Lower lobe of right lung (tissue), 2 donors: ENCODE data around the gene MAGOH. TPM values are rescaled to one million over a fixed set of nuclear protein-coding genes. Genes with fewer than 3 reads are reported as not detected.

Source experiments
- ATAC-seq, 2 donors: fragments of 200-7000 bp; cut with Tn5 transposase; one replicate each; pipeline ENCODE4 v1.9.1; 2020 to 2022; ENCODE audit warnings: mild to moderate bottlenecking in 2 of 2, moderate library complexity in 2 of 2
- DNase-seq: peaks from one replicate; pipeline ENCODE4 v3.0.0-alpha.2; 2020
- H3K27ac ChIP-seq: fragments of 200-600 bp; one replicate; pipeline ENCODE4 v1.8.0; 2022
- H3K27me3 ChIP-seq: fragments of 200-600 bp; one replicate; pipeline ENCODE4 v1.8.0; 2022; ENCODE audit warnings: low read depth
- H3K36me3 ChIP-seq: fragments of 200-600 bp; one replicate; pipeline ENCODE4 v1.8.0; 2022; ENCODE audit warnings: mild to moderate bottlenecking
- H3K4me1 ChIP-seq: fragments of 200-600 bp; one replicate; pipeline ENCODE4 v1.8.0; 2022
- H3K4me3 ChIP-seq: fragments of 200-600 bp; one replicate; pipeline ENCODE4 v1.8.0; 2022; ENCODE audit warnings: mild to moderate bottlenecking
- H3K9me3 ChIP-seq: fragments of 200-600 bp; one replicate; pipeline ENCODE4 v1.8.0; 2022
- CTCF ChIP-seq: fragments of 200-600 bp; IDR thresholded peaks from one replicate; pipeline ENCODE4 v1.8.0; 2022; ENCODE audit warnings: antibody characterized with exemption, mild to moderate bottlenecking
- intact Hi-C: fragments of 100-400 bp; cut with DNase I; formaldehyde crosslinking; loops from one replicate; pipeline ENCODE4 v1.11.0; 2022
- total RNA-seq: library from RNA; stranded (reverse); fragmentation: NEBNext Ultra II Directional; extraction: Animal tissue kit (Norgen Biotek cat#: 25700); gene quantifications from one replicate; pipeline ENCODE4 v1.2.1, GENCODE V29; 2021
- donor health status: DM: no; HTN: yes; CAD: no; lungs with severe emphysema.

Gene MAGOH
- total RNA-seq, 1 donor from 2014 or later: 34.4 TPM

GRCh38 chr1:53278298-53278725, 40.0 kb upstream of the MAGOH start:
- peak; percentile 92 for TF ChIP-seq CTCF
- no peaks in the 10 kb centered on the region for H3K4me1 ChIP-seq
- ATAC-seq (peak; percentile 60 to 77), DNase-seq (peak; percentile 70)
- H3K27ac ChIP-seq: no peak overlapping the region
- no peaks in the 10 kb centered on the region for H3K9me3 ChIP-seq
- no peak overlapping the region for H3K4me3 ChIP-seq
- intact Hi-C loops: no loop called here
- H3K36me3 ChIP-seq: no peaks in the 10 kb centered on the region
- no peaks in the 10 kb centered on the region for H3K27me3 ChIP-seq

GRCh38 chr1:53277326-53277725, 39.0 kb upstream of the MAGOH start:
- no peak overlapping the region for H3K4me3 ChIP-seq
- H3K27me3 ChIP-seq: no peaks in the 10 kb centered on the region
- no peaks in the 10 kb centered on the region for H3K9me3 ChIP-seq
- intact Hi-C loops: no loop called here
- ATAC-seq (no peak), DNase-seq (no peak)
- H3K27ac ChIP-seq: no peak overlapping the region
- H3K4me1 ChIP-seq: no peaks in the 10 kb centered on the region
- no peak for TF ChIP-seq CTCF
- no peaks in the 10 kb centered on the region for H3K36me3 ChIP-seq

- Histone ChIP-seq H3K9me3 (no peaks in the 10 kb centered on the region), H3K4me3 (no peak overlapping the region), H3K27me3 (no peaks in the 10 kb centered on the region), H3K36me3 (no peaks in the 10 kb centered on the region), H3K4me1 (no peaks in the 10 kb centered on the region), H3K27ac (no peak overlapping the region)
- DNase-seq (no peak), ATAC-seq (no peak)
- intact Hi-C loops: no loop called here
- TF ChIP-seq CTCF: no peak
Observed at GRCh38 chr1:53276902-53277281, 38.6 kb upstream of the MAGOH start.

GRCh38 chr1:53276153-53276901, 38.0 kb upstream of the MAGOH start:
- intact Hi-C loops: no loop called here
- Histone ChIP-seq H3K27me3 (no peaks in the 10 kb centered on the region), H3K4me3 (no peak overlapping the region), H3K36me3 (no peaks in the 10 kb centered on the region), H3K27ac (no peak overlapping the region), H3K9me3 (no peaks in the 10 kb centered on the region), H3K4me1 (no peaks in the 10 kb centered on the region)
- DNase-seq: no peak
- TF ChIP-seq CTCF: no peak
- ATAC-seq: no peak

- DNase-seq (no peak), ATAC-seq (no peak)
- intact Hi-C loops: no loop called here
- Histone ChIP-seq H3K27me3 (no peaks in the 10 kb centered on the region), H3K4me3 (no peak overlapping the region), H3K4me1 (no peaks in the 10 kb centered on the region), H3K36me3 (no peaks in the 10 kb centered on the region), H3K9me3 (no peaks in the 10 kb centered on the region), H3K27ac (no peak overlapping the region)
- no peak for TF ChIP-seq CTCF
Observed at GRCh38 chr1:53275566-53275965, 37.2 kb upstream of the MAGOH start.
